Body of pancreas (tissue), 4 donors: ENCODE data around the gene DGKD.
A peak's percentile ranks its signal among the peaks of the same experiment; 100 is the strongest.

Source experiments
- POLR2A ChIP-seq, 3 donors: fragments of 450-650 bp; IDR thresholded peaks; one replicate each; pipeline ENCODE4 v1.6.1; 2016; ENCODE audit warnings: antibody characterized with exemption in 3 of 3, mild to moderate bottlenecking in 2 of 3
- TF ChIP-seq, protein P1 (sequence below), 7 experiments: fragments of 450-650 bp in 4 of 7; fragments of 200-600 bp in 3 of 7; sonication (generic) in 3 of 7; IDR thresholded peaks; one replicate each; pipeline ENCODE4 v1.5.1; 2016 to 2019; ENCODE audit warnings: antibody characterized with exemption in 7 of 7

DNA sequence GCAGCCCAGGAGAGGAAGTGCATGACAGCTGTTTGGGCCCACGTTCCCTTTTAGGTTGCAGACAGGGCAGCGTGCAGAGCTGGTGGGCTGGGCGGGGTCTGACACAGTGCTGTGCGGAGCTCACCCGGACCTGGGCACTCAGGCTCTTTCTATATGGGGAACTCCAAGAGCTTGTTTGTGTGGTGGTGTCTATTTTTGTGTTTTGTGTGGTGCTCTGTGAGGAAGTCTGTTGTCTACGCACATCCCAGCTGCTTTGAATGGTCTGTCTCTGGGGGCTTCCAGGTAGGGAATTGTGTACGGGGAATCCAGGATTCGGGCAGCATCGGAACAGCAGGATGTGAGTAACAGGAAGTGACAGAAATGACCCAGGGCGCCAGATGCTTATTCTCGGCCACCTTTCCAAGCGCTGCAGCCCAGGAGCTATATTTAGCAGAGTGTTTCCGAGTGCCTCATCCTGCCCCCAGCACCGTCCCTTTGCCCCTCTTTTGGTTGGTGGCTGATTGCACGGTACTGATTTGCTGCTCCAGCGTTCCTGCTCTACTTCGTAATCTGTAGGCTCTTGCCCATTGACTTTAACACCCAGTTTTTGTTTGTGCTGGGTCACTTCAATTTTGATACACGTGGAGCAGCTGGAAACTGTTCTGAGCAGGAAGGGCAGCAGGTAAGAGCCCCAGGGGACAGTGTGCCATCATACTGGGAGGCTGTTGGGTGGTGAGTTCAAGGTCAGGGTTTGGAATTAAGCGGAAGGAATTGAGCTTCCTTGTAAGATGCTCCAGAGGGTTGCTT is 64.7 kb downstream of the DGKD start:
- TF ChIP-seq, protein P1, sequence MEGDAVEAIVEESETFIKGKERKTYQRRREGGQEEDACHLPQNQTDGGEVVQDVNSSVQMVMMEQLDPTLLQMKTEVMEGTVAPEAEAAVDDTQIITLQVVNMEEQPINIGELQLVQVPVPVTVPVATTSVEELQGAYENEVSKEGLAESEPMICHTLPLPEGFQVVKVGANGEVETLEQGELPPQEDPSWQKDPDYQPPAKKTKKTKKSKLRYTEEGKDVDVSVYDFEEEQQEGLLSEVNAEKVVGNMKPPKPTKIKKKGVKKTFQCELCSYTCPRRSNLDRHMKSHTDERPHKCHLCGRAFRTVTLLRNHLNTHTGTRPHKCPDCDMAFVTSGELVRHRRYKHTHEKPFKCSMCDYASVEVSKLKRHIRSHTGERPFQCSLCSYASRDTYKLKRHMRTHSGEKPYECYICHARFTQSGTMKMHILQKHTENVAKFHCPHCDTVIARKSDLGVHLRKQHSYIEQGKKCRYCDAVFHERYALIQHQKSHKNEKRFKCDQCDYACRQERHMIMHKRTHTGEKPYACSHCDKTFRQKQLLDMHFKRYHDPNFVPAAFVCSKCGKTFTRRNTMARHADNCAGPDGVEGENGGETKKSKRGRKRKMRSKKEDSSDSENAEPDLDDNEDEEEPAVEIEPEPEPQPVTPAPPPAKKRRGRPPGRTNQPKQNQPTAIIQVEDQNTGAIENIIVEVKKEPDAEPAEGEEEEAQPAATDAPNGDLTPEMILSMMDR (IDR thresholded peaks at IDR 0.05): no peak
- peak in 1 of 3 donors; percentile 14 for TF ChIP-seq POLR2A (IDR thresholded peaks at IDR 0.05)
